HG03575 (cell line): Measurements from ENCODE around the gene FLOT2.
"Not testable (repeated sequence)": the region's sequence is repeated elsewhere in the genome, so short reads cannot be mapped to it uniquely, and the experiment has no call there.

ENCODE experiments used
- ATAC-seq: cut with Tn5 transposase; IDR thresholded peaks from one replicate; pipeline ENCODE4 v1.9.1; 2021; ENCODE audit not compliant: unreplicated experiment, insufficient number of reproducible peaks, low FRiP score; ENCODE audit errors: extremely low read depth

Gene FLOT2, protein sequence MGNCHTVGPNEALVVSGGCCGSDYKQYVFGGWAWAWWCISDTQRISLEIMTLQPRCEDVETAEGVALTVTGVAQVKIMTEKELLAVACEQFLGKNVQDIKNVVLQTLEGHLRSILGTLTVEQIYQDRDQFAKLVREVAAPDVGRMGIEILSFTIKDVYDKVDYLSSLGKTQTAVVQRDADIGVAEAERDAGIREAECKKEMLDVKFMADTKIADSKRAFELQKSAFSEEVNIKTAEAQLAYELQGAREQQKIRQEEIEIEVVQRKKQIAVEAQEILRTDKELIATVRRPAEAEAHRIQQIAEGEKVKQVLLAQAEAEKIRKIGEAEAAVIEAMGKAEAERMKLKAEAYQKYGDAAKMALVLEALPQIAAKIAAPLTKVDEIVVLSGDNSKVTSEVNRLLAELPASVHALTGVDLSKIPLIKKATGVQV

DNA sequence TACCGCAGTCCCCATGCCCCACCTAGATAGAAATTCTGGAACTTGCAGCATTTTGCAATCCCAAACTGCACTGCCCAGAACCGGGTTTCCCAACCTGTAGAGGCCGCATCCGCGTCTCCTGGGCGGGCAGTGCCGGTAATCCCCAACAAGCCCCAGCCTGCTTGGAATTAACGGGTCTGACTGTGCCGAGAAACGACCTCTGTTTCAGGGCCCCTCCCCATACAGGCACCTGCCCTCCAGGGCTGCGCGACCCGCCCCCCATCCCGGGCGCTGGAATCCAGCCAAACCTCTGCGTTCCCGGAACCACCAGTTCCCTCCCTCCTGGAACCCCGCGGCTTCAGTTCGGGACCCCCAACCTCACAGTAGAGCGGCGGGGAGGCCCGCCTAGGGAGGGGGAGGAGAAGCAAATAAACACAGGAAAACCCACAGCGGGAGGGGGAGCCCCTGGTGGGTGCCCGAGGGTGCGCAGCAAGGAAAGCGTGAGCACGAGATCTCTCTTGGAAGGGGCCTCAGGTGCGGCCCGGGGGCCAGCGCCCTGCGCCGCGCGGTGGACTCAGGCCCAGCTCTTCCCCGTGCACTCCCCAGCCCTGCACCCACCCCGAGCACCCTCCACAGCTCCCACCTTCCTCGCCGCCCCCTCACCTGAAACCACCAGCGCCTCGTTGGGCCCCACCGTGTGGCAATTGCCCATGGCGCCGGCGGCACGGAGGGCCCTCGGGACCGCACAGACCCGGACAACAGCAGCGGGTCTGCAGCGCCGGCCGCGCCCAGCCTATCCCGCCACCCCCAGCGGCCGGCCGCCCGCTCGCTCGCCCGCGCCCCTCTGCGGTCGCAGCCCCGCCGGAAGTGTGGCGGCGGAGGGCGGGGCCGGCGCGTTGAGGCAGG, at the start of gene FLOT2:
Gene FLOT2, minus strand, starts transcription at position 850 of the 885 bp plus-strand sequence. Its CDS starts 159 bp downstream, at position 691.
- no peak for ATAC-seq

DNA sequence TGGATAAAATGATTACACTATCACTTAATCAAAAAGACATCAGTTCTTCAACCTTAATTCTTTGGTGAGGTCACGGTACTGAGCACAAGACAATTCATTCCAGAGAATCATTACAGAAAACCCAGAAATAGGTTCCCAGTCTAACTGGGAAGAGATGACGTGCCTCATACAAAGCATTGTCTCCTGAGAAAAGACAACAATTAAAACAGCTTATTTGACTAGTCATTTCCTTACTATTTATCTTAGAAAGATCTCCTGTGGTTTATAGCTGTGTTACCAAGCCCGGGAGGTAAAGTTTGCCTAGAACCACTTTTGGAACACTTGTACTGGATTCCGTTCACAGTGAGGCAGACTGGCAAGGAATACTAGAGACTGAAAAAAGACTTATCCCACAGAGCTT, 48.7 kb upstream of the FLOT2 start:
- no peak for ATAC-seq

DNA sequence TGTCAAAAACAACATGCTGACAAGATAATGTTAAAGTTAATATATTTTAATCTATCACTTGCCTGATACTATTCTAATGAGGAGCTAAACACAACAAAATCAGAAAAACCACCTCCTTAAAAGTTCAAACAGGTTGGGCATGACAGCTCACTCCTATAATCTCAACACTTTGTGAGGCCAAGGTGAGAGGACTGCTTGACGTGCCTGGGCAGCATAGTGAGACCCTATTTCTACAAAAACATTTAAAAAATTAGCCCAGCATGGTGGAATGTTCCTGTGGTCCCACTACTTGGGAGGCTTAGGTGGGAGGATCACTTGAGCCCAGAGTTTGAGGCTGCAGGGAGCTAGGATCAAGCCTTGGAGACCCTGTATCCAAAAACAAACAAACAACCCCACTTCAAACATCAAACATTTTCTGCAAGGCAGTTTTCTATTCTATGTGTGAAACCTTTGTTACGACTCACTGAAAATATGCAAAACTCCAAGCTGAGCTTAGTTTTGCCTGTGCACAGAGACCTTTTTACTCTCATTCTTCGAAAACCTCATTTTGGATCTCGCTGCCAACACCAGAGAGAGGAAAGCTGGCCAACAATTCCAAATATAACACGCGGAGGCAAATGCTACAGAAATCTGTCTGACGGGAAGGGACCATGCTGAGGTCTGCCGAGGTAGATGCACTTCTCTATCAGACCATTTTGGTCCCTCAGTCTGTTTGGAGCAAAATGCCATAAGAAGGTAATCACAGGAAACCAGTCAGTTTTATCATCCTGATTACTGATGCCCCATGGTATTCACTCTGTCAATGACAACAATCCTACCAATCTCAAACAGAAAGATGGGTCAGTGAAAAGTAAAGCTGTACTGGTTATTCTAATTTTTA, 47.6 kb upstream of the FLOT2 start:
- no peak for ATAC-seq

DNA sequence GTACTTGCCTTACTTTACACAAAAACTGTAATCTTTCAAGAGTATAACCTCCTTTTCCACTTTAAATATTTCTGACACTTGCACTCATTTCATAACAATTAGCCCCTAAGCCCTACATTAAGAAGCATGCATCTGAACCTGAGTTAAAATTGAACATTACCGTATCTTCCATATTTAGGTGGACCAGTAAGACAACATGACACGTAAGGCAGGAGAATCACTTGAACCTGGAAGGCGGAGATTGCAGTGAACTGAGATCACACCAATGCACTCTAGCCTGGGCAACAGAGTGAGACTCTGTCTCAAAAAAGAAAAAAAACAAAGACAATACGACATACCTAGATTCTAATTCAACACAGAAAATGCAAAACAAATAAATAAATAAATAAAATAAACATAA, 46.8 kb upstream of the FLOT2 start:
- no peak for ATAC-seq

DNA sequence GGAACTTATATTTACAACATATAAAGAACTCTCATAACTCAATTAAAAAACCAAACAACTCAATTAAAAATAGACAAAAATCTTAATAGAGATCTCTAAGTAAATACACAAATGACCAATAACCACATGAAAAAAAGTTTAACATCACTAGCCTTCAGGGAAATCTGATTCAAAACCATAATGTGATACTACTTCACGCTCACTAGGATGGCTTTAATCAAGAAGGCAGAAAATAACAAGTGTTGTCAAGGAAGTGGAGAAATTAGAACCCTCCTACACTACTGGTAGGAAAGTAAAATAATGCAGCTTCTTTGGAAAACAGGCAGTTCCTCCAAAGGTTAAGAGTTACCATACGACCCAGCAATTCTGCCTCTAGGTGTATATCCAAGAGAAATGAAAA, 45.4 kb upstream of the FLOT2 start:
- no peak for ATAC-seq

DNA sequence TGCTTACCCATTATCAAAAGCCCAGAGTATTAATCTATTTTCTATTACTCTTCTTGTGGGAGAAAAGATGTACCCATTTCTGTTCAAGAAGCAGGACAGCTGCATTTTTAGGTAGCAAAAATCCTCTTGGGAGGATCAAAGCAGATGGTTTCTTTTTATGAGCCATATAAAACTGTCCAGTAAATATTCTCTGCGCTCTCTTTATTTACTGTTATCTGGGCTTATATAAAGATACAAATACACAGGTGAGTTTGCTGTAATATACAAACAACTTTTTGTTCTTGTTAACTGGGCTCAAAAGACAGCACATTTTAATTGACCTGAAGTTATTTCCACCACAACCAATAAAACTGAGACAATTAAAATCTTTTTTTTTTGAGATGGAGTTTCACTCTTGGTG, 43.7 kb upstream of the FLOT2 start:
- ATAC-seq, result no peak

DNA sequence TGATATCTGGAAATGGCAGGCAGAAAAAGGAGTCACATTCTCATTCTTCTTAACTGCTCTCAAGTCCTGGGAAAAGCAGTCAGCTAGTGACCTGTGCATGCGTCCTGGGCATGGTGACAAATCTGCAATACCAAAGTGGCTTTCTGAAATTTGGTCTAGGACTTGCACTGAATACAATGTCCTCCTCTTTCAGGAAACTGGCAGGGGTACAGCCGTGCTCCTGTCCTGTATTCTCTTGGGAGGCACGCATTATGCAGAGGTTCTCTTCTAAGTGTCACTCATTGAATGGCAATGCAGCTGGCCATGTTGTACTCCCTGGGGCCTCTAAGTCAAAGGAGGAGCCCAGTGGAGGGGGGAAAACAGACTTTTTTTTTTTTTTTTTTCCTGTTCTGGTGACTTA, 43.1 kb upstream of the FLOT2 start:
- ATAC-seq, result no peak

DNA sequence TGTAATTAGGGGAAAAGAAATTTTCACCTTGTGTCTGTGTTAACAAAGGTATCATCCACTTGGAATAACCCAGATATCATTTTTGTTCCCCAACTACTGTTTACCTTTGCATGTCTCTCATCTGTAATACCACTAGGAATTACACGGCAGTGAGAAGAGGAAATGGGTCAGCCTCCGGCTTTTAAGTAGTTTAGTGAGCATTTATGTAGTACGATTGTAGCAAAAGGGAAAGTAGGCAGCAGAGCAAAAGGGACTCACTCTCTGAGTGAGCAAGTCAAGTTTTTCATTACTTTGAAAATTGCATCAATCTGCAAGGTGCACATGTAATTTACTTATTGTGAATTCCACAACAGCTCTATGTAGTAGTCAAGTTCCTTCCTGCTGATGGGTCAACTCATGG, 42.6 kb upstream of the FLOT2 start:
- no peak for ATAC-seq

DNA sequence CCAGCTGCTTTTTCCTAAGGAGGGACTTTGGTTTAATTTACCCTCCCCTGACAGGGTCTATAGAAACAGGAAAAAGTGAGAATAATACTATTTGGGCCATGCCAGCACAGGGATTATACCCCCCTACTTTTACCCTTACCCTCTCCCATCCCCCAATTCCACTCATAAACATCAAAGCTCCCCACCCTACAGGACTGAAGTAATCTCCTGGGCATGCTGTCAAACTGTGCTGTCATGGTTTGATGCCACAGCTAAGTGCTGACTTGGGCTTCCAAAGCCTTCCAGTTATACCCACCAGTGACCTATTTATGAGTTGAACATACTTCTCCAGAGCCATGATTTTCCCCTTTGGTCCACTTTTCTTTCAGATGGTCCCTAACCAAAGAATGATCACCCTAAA, 41.0 kb upstream of the FLOT2 start:
- ATAC-seq, result no peak

DNA sequence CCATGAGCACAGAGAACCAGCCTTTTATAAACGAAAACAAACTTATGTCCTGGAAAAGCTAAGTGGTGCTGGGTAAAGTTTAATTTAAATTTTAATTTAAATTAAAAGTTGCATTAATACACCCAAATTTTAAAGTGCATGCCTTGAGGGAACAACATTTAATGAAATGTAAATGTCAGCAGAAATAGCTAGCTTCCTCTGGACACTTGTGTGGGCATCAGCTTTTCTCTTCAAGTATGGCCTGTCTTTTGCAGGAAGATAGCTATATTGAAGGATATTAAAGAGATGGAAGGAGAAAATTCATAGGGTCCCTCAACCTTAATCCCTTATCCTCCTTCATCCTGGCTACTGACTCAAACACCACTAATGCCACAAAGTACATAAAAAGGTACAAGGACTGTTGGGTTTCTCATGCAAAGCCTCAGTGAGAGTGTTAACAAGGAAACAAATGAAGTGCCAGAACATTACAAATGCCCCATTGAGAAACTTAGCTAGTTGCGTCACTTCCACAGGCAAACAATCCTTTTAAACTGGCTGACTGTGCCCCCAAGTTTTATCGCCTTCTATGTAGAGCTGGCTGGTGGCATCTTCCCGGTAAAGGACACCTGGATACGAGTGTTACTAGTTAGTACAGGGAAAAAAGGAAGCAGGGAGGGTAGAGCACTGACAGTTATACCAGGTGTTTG, 39.7 kb upstream of the FLOT2 start:
- no peak for ATAC-seq

DNA sequence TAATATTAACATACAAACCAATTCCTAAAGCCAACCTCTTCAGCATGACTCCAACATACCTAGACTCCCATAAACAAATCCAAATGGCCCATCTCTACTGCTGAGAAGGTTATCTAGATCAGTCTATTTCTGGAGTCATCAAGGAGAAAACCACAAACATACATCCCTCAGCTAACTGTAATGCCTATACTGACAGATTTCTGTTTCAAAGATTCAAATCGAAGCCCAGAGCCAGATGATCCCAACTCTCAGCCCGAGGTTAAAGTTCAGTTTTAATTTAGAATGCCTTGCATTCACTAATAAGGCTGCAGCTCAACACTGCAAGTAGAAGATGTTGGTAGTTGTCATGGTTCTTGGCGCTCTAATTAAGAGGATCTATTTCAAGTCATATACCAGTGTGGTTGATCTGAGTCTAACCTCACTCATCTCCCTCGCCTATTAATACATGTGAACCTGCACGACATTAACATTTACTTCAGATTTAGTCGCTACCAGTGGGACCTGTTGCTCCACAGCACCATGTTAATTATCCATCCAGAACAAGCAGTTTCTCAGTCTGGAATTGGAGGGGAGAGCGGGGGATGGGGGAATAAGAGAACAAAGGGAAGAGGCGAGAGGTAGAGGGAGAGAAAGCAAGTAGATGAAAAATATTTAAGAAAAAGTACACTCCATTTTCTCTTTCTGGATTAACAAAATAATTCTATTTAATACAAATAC, 38.4 kb upstream of the FLOT2 start:
- no peak for ATAC-seq

DNA sequence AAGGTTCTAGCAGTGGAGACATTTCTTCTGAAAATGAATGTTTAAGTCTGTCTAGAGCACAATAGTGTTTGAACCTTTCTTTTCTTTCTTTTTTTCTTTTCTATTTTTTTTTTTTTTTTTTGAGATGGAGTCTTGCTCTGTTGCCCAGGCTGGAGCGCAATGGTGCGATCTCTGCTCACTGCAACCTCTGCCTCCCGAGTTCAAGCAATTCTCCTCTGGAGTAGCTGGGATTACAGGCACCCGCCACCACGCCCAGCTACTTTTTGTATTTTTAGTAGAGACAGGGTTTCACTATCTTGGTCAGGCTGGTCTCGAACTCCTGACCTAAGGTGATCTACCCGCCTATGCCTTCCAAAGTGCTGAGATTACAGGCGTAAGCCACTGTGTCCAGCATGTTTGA, 37.0 kb upstream of the FLOT2 start:
- not testable (repeated sequence) for ATAC-seq

DNA sequence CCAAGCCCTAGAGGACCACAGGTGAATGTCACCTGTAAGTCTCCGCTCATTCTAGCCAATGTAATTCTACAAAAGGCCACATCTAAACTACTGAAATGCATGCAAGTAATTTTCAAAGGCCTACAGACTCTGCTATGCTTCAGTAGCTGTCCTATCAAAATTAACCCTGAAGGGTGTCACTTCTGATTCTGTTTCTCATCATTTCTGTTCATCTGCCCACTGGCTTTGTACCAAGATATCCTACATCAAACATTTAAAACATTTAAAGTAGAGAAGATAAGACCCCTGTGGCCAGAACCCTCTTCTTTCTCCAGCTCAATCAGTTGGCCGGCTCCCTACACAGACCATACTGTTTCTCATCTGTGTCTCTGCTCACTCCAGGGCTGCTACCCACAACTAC, 32.3 kb upstream of the FLOT2 start:
- no peak for ATAC-seq

DNA sequence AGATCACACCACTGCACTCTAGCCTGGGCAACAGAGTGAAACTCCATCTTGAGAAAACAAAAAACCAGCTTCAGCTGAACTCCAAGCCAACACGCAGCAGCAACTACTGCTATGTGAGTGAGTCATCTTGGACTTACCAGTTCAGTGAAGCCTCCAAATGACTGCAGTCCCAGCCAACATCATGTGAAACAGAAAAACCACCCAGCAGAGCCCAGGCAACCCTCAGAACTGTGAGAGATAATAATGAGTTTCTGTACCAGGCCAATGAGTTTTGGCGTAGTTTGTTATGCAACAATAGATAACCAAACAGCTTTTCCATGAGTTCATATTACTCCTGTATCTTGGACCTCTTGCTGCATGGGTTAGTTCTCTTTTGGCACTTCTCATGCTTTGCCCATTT, 30.5 kb upstream of the FLOT2 start:
- ATAC-seq, result no peak

DNA sequence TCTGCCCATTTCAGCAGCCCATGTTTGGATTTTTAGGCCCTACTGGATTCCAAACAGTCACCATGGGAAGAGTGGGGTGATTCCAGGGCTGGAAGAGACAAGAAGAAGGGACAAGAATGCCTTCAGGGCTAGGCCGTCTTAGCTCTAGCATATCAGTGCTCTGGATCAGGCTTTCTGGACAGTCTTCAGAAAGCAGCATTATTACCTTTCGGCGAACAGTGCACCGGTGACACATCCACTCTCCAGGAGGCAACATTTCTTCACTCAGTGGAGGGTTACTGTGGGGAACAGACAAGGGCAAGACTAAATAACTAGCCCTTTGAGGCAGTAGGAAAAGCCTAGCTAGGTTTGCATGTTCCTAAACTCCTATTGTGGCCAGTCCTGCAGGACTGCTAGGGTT, 29.3 kb upstream of the FLOT2 start:
- ATAC-seq, result no peak

DNA sequence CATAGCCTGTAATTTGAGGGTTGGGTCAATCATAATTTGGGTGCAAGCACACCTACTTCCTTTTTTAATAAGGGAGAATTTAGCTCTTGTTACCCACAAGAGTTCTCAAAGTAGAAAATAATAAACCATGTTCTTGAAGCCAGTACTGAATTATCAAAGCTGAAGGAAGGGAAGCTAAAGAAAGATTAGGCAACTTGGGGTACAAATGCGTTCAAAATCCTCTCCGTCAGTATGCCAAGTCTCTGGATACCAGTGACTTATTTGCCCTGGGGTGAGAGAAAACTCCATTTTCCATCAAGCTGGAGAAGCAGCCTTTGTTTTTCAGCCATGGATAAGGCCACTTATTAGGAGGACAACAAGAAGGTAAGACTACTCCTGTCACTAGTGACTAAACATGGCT, 28.8 kb upstream of the FLOT2 start:
- ATAC-seq, result no peak

DNA sequence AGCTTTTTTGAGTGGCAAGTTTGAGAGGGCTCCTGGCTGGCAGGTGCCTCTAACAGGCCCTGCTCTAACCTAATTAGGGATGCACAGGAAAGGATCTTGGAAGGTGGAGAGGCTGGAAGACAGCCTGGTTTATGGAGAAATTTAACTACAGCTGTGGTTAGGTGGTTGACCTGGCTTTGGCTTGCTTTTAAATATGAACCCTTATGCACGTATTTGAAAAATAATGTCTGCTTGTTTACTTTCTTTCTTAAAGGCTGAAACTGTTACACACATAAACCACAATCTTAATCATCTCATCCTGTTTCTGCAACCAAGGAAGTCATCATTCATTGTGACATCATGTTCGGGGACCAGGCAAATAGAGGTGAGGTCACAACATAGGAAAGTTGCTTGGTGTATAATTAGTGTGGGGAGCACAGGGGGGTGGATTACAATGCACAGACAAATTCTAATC, 28.4 kb upstream of the FLOT2 start:
- no peak for ATAC-seq

DNA sequence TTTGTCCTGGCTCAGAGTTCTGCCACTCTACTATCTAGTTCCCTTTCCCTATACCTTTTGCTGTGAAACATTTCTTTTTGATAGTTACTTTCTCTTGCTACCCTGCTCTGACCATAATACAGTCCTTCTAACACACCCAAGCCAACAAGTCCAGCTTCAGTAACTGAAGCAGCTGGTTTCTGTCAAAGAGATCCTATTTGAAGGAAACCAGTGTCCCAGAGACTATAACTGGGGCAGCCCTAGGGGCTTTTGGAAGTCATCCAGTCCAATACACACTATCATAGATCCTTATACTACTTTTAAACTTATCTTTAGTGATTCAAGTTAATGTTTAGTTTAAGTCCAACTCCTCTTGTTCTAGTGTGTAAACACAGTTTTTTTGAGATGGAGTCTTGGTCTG, 22.7 kb upstream of the FLOT2 start:
- ATAC-seq, result no peak
